ENCODE data around the gene ISM2. TPM values are rescaled to one million over a fixed set of nuclear protein-coding genes. Genes with fewer than 3 reads are reported as not detected.

Gene ISM2
- total and polyA plus RNA-seq, 9 of the 15 experiments (the other 6 are each of a cell fraction or from before 2014, with no cell fraction given) = 0.08 to 0.11 TPM; not detected in 7

GRCh38 chr14:77498984-77499527 is 440 bp upstream of the ISM2 start:
- TF ChIP-seq, protein P1, sequence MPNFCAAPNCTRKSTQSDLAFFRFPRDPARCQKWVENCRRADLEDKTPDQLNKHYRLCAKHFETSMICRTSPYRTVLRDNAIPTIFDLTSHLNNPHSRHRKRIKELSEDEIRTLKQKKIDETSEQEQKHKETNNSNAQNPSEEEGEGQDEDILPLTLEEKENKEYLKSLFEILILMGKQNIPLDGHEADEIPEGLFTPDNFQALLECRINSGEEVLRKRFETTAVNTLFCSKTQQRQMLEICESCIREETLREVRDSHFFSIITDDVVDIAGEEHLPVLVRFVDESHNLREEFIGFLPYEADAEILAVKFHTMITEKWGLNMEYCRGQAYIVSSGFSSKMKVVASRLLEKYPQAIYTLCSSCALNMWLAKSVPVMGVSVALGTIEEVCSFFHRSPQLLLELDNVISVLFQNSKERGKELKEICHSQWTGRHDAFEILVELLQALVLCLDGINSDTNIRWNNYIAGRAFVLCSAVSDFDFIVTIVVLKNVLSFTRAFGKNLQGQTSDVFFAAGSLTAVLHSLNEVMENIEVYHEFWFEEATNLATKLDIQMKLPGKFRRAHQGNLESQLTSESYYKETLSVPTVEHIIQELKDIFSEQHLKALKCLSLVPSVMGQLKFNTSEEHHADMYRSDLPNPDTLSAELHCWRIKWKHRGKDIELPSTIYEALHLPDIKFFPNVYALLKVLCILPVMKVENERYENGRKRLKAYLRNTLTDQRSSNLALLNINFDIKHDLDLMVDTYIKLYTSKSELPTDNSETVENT (CRISPR knock-in tag; IDR thresholded peaks at IDR 0.05) = no peak
- TF ChIP-seq TBP (optimal IDR thresholded peaks at IDR 0.05; ENCODE audit: low read depth, low read length) (no peak), ZNF347 (CRISPR knock-in tag; IDR thresholded peaks at IDR 0.05; ENCODE audit: low read depth) (no peak), SNIP1 (IDR thresholded peaks at IDR 0.05; ENCODE audit: low read depth) (no peak), U2AF1 (optimal IDR thresholded peaks at IDR 0.05; ENCODE audit: low read depth, low read length) (no peak), ZNF583 (CRISPR knock-in tag; IDR thresholded peaks at IDR 0.05) (no peak), NR1H2 (CRISPR knock-in tag; IDR thresholded peaks at IDR 0.05) (no peak), EP300 (IDR thresholded peaks at IDR 0.05; ENCODE audit: low read length) (no peak), CHCHD3 (CRISPR knock-in tag; IDR thresholded peaks at IDR 0.05) (no peak), ZNF197 (CRISPR knock-in tag; IDR thresholded peaks at IDR 0.05; ENCODE audit: low read depth) (no peak), ZNF77 (CRISPR knock-in tag; IDR thresholded peaks at IDR 0.05) (no peak), CBFA2T2 (conservative IDR thresholded peaks at IDR 0.05) (no peak), LCOR (CRISPR knock-in tag; IDR thresholded peaks at IDR 0.05) (no peak), MAFG (tag; conservative IDR thresholded peaks at IDR 0.05) (no peak), NR4A1 (CRISPR knock-in tag; IDR thresholded peaks at IDR 0.05) (no peak), NR4A1 (tag; IDR thresholded peaks at IDR 0.05) (no peak)
- TF ChIP-seq, protein P2, sequence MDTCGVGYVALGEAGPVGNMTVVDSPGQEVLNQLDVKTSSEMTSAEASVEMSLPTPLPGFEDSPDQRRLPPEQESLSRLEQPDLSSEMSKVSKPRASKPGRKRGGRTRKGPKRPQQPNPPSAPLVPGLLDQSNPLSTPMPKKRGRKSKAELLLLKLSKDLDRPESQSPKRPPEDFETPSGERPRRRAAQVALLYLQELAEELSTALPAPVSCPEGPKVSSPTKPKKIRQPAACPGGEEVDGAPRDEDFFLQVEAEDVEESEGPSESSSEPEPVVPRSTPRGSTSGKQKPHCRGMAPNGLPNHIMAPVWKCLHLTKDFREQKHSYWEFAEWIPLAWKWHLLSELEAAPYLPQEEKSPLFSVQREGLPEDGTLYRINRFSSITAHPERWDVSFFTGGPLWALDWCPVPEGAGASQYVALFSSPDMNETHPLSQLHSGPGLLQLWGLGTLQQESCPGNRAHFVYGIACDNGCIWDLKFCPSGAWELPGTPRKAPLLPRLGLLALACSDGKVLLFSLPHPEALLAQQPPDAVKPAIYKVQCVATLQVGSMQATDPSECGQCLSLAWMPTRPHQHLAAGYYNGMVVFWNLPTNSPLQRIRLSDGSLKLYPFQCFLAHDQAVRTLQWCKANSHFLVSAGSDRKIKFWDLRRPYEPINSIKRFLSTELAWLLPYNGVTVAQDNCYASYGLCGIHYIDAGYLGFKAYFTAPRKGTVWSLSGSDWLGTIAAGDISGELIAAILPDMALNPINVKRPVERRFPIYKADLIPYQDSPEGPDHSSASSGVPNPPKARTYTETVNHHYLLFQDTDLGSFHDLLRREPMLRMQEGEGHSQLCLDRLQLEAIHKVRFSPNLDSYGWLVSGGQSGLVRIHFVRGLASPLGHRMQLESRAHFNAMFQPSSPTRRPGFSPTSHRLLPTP (IDR thresholded peaks at IDR 0.05; ENCODE audit: borderline replicate concordance, extremely low read depth, insufficient read length) = no peak
- ATAC-seq = no peak; the same call in none of the 3 replicates
- BruUV-seq (replicated peaks) = no TSS peak
- DNase-seq (ENCODE audit: extremely low read depth in 1 of 4, low spot score in 3 of 4) = no peak
- Histone ChIP-seq H2AFZ (ENCODE audit: low read depth, low read length) (no peak overlapping the region), H3K4me3 (peak overlapping the region; percentile 34), H3K36me3 (ENCODE audit: control insufficient read depth, insufficient read depth, low read length) (no peaks in the 10 kb centered on the region), H3K4me1 (replicated peaks in 1 of 2; ENCODE audit: control insufficient read depth in 2 of 2, insufficient read depth in 2 of 2, low read length in 2 of 2) (peaks cover 0 to 19% of the 10 kb centered on the region in 2 experiments; a peak in 3 of 5 replicates), H3K9me1 (ENCODE audit: control insufficient read depth, insufficient read depth, low read length) (no peaks in the 10 kb centered on the region), H3K27me3 (ENCODE audit: control insufficient read depth in 2 of 2, insufficient read depth in 2 of 2, low read length in 2 of 2) (peaks cover 6 to 21% of the 10 kb centered on the region in 2 experiments; a peak in 3 of 5 replicates), H3K27ac (ENCODE audit: extremely low read depth, low read depth, low read length) (no peak overlapping the region), H3K9me3 (replicated peaks; ENCODE audit: control insufficient read depth, insufficient read depth, low read depth, low read length) (no peaks in the 10 kb centered on the region), H3K4me2 (ENCODE audit: insufficient read depth, low read length) (0 out of 2 replicates have a peak overlapping the region, but pooled peaks have one; percentile 11), H3K9ac (ENCODE audit: insufficient read depth in 1 of 2, low read depth in 2 of 2, low read length in 2 of 2) (peak overlapping the region in 1 of 2 experiments; percentile 78; a peak in 2 of 4 replicates), H3K79me2 (ENCODE audit: control insufficient read depth, insufficient read depth, low read length) (no peaks in the 10 kb centered on the region), H4K20me1 (replicated peaks; ENCODE audit: control insufficient read depth, insufficient read depth, low read length) (no peaks in the 10 kb centered on the region; the same call in 1 of the 2 replicates)
- FAIRE-seq = no peak
- CTCF ChIA-PET (ENCODE audit: low intra/inter-chr PET ratio) = no interaction called here
- 10% methylated on average over 20 of the region's 53 CpGs for WGBS (ENCODE audit: insufficient coverage, low coverage, missing lambda C conversion rate)
- intact Hi-C loops (cut with micrococcal nuclease) = no loop called here
- POLR2A ChIA-PET = no interaction called here
- in situ Hi-C loops (cut with MboI) = no loop called here
